ENCODE results near the gene SERGEF.

- TF ChIP-seq CTCF (conservative IDR thresholded peaks at IDR 0.05) (no peak), EZH2 (IDR thresholded peaks at IDR 0.05; ENCODE audit: low read depth) (no peak)
Observed at GRCh38 chr11:17773674-17774073, 239.2 kb downstream of the SERGEF start.

All from PC-9 (cell line).